UCSD-AML1 (cell line): ENCODE results near the gene PRKN.

ENCODE experiments used
- DNase-seq: peaks from one replicate; lab custom pipeline; 2025; ENCODE audit not compliant: unreplicated experiment; lab: John Stamatoyannopoulos, UW

The PRKN gene

DNA sequence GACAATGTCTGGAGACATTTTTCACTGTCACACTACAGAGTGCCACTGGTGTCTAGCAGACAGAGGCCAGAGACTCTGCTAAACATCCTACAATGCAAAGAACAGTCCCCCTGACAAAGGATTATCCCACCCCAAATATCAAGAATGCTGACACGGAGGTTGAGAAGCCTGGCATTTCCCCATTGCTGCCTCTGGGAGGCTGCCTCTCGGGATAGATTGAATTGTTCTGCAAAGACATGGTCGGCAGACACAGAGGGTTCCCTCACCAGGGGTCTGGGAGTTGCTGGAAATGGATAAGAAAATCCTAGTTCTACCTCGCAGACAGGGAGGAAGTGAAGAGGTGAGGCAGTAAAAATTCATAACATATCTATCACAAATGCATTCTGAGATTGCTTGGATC is 1287.3 kb downstream of the PRKN start:
- no peak for DNase-seq

DNA sequence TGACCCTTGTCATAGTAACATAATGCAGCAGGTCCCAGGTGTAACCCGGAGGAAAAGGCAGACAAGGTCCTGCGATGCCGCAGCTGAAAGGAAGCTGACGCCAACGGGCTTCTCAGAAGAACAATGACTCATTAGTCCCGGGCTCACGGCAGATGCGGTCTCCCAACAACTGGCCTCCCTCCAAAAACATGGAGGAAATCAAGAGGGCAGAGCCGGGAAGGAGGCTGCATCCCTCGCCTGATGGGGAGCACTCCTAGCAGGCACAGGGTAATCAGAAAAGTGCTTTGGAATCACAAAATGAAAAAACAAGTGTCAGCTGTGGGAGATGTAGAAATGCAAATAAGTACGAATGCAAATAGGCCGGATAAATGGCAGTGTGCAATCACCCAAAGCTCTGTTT is 1288.5 kb downstream of the PRKN start:
- no peak for DNase-seq

DNA sequence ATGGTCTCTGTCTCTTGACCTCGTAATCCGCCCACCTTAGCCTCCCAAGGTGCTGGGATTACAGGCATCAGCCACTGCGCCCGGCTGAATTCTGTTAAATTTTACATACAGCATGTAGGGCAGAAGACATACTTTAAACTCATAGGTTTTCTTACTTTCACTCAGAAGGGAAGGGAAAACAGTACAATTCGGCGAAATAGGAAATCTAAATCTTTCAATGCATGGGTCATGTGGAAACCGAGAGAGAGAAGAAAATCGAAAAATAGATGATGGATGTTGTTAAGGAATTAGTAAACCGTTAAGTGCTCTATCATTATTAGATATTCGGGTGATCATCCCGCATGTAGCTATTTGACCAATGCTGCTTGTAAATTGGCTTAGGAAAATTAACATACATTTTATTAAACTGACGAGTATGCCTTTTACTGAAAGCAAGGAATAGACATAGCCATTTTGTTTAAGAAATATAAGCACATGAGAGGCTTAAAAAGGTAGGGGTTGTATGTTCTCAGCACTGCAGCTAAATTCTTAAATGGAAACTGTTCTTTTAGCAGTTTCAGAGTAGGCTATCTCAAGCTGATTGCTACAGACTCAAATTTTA is 1289.0 kb downstream of the PRKN start:
- no peak for DNase-seq

DNA sequence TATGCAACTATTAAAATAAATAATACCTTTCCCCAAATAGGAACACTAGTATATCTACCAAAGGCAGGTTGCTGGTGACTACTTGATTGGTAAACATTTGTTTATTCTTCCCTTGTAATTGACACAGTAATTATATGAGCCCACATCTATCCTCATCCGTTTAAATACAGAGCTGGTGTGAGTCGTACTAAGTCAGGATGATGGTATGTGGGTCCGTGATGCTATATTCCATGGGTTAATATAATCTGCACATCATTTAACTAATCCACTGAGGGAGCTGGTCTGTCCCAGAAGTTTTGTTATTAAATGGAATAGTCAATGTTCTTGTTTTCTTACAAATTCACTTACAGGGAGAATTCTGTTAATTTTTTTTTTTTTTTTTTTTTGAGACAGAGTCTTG is 1289.7 kb downstream of the PRKN start:
- DNase-seq = no peak

DNA sequence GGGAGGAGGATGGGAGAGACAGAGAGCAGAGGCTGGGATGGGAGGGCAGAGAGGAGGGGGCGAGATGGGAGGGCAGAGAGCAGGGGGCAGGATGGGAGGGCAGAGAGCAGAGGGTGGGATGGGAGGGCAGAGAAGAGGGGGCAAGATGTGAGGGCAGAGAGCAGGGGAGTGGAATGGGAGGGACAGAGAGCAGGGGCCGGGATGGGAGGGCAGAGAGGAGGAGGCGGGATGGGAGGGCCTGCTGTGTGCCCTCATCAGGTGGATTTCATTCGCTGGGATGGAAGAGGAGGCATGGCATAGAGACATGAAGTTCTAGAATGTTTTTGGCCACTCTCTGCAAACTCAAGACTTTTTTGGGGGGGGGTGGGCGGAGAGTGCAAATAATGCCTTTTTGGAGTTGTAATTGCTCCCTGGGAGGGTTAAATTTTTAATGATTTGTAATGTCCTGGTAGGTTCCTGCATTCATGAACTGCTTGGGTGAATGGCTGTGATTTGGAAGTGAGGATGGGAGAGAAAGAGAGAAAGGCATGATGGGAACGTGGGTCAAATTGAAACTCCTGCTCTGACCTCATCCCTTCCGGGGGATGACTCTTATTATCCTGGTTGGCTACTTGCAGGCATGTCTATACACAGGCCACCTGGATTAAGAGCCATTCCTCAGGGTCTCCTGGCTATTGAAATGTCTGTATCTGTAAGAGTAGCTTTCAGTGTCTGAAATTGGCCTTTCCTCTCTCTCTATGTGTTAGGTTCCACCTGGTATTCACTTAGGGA is 1291.3 kb downstream of the PRKN start:
- DNase-seq = no peak

DNA sequence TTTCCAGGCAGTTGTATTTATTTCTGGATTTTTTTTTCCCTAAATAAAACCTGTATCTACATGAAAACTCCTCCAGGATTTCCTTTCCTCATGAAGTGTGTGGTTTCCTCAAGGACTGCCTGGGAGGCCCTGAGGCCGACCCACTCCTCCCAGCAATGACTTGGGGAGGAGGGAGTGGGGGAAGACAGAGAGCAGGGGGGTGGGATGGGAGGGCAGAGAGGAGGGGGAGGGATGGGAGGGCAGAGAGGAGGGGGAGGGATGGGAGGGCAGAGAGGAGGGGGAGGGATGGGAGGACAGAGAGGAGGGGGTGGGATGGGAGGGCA is 1291.9 kb downstream of the PRKN start:
- DNase-seq = no peak

DNA sequence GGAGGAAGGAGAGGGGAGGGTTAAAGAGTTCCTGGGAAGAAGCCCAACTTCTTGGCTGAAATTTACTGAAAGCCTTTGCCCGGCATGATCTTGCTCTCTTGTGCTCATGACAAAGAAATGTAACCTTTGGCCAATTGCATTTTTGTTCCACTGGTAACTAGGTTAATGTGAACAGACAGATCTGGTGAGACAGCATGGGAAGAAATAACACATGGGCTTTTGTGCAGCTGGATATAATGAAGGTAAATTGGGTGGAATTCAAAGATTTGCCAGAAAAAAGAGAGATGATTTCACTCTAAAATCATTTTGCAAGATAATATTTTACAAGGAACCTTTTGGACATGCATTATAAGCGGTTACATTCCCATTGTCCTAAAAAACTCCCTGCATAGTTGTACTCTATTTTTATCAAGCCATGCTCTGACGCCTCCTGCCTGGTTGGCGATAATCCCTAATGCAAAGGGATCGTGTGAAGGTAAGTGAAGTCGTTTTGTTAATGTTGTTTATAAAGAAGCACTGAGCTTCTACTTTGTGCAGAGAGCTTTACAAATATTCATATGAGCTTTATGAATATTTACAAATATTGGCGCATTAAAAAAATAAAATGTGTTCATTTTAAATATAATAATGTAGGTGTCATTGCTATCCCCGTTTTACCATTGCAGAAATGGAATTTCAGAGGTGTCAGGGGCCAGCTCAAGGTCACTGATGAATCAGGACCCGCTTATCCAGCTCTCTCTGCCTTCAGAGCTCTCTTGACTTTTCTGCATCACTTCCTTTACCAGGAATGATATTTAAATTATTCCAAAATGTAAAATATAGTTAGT is 1292.4 kb downstream of the PRKN start:
- no peak for DNase-seq

DNA sequence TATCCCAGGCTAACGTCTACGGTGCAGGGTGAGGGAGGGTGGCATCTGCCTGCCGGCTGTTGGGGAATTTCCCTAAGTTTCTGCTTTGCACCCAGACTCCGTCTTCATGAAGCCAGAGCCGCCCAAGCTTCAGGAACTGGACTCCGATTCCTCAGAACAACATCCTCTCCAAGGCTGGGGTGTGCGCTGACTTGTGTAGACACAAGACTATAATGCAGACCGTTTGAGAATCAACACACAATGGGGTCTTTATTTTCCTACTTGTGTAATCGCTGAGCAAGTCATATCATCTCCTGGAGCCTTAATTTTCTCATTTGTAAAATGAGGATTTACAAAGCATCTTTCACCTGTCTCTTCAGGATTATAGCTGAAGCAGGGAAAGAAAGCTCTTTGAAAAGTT is 1293.2 kb downstream of the PRKN start:
- DNase-seq = no peak

DNA sequence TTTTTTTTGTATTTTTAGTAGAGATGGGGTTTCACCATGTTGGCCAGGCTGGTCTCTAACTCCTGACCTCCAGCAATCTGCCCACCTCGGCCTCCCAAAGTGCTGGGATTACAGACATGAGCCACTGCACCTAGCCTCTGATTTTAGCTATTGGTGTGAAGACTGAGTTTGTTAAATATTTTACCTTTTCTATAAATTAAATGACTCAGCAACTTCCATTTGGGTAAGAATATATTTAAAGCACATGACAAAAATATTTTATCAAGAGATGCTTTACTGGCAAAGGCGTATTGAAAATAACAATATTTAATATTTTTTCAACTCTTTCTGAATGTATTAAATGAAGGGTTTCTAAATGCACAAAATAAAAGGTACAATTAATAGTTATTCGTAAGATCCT is 1295.0 kb downstream of the PRKN start:
- DNase-seq = no peak

DNA sequence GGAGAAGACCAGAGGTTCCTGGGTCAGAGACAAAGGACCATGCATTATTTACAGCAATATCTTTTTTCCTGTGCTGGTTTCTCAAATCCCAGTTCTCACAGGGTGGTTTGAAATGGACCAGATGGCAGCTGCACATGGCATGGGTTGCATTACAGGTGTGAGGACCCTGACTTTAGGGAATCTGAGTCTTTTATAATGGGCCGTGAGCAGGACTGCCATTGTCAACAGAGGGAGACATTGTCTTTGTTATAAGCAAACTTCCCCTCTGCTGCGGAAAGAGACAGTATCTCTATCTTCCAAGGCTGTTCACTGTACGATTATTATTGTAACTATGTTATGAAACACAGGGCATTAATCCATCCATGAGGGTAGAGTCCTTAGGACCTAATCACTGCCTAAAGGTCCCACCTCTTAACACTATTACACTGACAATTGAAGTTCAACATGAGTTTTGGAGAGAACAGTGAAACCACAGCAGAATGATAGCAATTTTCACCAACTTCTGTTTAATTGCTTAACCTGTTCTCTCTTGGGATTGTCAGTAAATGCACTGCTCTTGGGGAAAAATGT is 1297.6 kb downstream of the PRKN start:
- no peak for DNase-seq

DNA sequence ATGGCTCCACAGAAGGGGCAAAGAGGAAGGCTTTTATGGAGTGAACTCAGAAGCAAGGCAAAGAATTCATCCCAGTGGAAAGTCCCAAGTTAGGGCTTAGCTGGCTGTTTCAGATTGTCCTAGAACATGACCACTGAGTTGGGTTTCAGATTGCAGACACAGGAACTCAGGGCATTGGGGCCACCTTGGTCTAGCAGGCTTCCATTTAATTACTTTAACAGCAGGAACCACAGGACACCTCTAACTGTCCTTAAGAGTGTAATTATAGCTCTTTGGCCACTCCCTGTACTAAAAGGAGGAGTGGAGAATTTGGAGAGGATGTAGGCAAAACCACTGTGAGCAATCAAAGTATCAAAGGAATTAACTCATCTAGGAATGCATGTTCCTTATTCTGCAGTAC is 1303.1 kb downstream of the PRKN start:
- DNase-seq = no peak

DNA sequence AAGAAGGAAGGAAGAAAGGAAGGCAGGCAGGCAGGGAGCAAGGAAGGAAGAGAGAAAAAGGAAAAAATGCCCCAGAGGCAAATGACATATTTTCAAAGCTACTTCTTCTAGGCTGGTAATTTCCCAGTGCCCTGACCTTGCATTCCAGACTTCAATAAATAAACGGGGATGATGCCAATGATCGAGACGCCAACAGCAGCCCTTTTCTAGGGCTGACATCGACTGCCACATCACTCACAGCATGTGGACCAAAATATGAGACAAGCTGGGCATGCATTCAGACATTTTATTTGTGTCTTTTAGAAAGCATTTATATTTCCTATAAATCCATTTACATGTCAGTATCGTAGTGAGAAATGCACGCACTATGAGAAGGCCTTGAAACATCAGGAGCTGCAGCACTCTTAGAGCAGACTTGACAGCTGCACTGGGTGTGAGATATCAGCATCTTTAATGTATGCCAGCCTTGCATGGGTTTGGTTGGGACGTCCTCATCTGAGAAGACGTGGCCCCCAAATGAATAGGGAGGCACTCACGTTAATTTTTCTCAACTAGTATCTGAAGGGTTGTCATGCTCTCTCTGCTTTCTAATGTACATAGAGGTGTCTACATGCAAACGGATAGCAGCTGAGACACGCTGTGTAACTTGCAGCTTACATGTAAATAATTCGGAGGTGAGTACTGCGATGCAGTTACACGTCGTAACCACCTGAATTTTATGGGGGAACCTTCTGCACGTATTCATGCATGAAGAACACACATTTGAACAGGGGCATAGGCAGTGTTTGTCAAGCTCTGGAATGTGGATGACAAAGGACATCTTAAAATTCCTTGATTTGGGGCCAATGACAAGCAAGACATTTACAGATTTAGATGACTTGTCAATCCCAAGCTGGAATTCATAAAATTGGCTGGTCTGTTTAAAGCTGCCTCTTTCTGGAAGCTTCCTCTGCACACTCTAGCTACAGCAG is 1304.6 kb downstream of the PRKN start:
- no peak for DNase-seq

DNA sequence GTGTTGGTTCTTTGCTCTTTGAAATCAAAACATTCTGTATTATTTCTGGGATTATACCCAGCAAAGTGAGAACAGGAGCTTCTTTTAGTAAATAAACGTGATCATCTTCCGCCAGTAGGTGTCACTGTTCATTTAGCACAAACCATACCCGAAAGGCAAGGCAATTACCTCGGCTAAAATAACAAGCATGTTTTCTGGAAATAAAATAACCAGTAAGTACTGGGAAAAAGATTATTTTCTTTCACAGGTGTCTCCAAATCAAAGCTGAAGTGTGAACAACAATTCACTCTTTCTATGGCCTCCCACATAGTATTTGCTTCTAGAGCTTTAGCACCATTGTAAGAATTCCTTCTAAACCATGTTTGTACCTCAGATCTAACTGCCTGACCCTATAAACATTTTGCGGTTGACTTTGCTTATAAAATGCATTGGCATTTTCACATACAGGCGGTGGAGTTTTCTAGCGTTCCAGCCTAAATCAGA is 1309.1 kb downstream of the PRKN start:
- no peak for DNase-seq

DNA sequence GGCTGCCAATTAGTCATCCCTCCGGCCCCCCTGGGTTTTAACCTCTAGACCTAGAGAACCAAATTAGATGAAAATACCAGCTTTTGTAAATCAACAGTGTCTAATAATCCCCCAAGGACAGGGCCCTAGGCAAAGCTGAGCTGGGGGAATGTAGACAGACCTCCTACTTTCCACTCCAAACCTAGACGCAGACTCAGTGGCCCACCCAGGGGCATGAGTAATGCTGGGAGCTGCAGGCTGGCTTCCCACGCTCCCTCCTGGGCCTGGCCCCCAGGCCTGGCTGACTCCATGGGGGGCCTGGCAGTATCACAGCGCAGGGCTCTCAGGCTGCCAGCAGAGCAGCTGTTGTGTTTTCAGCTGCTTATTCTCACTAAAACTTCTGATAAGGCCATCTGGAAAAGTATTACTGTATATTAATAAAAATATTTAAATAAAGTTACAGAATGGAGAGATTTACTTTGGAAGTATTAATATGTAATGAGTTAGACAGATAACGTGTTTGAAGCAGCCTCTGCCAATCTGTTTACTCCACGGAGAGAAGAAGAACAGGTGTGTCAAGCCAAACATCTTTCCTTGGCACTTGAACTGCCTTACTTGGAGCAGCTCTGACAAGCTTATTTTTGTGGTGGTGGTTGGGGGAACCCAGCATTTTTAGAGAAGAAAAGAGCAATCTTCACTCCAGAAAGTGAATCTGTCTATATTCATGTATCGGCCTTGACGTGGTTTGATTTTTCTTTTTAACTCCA is 1309.7 kb downstream of the PRKN start:
- no peak for DNase-seq

DNA sequence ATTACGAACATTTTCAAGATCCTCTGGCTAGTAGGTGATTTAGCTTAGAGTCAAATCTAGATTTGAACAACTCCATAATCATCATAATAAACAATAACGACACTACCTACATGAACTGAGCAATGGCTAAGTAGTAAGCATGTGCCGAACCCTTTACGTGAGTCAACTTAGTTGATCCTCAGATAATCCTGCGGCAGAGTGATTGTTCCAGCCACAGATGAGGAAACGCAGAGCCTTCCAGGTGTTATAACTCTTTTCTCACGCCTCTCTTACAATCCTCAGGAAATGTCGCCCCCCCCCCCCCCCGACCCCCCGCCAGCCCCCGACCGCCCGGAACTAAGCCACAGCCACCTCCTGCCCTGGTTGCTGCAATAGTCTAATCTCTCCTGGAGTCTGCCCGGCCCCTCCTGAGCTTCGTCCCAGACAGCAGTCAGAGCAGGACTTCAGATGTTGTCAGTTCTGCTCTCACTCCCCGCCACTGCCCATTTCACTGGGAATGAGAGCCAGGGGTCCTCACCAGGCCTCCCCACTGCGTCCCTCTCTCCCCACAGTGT is 1312.2 kb downstream of the PRKN start:
- DNase-seq = no peak

DNA sequence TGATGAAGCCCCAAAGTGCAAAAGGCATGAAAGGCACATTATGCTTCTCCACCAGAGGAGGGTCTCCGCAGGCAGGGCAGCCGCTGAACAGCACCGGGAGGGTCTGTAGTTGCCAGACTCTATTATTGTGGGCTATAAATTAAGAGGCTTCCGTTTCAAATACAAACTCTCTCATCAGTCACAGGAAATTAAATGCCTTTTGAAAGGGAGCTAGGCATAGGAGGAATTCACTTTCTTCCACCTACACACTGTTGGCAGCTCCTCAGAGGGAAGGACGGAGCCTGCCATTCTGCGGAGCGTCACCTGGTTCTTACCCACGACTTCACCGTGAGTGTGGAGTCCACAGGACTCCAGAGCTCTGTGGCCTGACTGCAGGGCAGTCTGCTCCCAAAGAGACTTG is 1312.9 kb downstream of the PRKN start:
- no peak for DNase-seq

DNA sequence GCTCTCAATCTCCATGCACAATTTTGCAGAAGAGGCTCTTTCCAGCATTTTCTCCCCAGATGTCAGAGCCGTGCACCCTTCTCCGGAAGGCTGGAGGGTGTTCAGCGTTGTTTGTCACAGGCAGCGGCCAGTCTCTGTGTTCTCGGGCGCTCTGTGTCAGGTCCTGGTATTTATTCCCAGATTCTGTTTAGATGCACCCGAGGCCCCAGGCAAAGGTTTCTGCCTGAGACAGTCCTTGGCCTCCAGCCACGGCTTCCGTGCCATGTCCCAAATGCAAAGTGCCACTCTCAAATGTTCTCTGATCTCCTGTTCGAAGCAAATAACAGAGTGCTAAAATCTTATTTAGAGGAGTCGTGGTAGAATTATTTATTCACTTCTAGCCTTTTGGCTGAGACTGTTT is 1313.4 kb downstream of the PRKN start:
- no peak for DNase-seq

DNA sequence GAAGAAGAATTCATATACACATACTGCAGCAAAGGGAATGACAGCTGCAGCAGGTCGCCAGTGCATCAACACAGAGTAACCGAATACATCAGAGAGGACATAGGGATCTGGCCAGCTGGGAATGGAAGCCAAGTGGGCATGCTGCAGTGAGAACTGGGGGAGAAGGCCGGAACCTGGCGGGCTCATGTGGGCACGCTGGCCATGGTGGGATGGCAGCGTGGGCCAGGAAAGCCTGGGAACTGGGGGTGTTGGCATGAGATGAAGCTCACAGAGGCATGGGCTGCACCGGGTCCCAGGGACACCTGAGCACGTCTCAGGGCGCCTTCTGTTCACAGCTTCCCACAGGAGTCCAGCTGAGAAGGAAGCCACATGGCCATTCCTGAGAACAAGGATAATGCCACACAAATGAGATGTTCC is 1314.2 kb downstream of the PRKN start:
- DNase-seq = no peak

DNA sequence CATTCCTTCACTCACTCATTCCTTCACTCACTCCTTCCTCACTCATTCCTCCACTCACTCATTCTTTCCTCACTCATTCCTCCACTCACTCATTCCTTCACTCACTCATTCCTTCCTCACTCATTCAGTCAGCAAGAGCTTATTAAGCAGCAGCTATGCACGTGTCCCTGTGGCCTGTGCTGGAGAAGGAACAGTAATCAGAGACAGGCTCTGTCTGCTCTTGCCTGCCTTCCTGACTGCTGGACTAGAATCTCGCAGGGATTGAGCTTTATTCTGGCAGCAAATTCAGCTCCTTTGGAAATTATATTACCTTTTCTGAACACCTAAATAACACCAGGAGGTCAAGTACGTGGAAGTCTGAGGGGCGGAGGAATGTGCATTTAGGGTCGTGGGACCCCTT is 1314.8 kb downstream of the PRKN start:
- no peak for DNase-seq
